ENCODE results near the gene IL1R2.

DNA sequence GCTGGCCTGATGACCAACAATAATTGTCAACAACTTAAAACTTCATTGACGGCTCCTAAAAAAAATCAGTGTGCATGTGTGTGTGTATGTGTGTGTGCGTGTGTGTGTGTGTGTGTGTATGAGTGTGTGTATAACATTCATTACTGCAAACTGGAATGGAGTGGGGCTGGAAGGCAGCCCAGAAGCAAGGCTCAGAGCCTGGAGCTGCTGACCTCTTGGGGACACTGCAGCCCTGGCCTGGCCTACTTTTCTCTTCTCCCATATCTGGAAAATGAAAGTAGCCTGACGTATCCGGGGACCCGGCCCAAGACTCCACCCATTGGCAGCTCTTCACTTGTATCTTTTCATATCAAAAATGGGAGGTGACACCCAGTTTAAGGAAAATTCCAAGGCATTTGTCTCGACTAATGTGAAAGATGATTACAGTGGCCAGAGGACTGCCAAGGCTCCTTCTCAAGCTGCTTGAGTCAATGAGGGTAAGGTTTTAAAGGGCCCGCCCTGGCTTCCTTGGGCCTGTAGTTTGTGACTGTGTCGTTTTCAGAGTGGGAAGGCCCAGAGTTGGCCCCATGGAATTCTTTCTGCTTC, 78.4 kb downstream of the IL1R2 start:
- TF ChIP-seq, protein P1, sequence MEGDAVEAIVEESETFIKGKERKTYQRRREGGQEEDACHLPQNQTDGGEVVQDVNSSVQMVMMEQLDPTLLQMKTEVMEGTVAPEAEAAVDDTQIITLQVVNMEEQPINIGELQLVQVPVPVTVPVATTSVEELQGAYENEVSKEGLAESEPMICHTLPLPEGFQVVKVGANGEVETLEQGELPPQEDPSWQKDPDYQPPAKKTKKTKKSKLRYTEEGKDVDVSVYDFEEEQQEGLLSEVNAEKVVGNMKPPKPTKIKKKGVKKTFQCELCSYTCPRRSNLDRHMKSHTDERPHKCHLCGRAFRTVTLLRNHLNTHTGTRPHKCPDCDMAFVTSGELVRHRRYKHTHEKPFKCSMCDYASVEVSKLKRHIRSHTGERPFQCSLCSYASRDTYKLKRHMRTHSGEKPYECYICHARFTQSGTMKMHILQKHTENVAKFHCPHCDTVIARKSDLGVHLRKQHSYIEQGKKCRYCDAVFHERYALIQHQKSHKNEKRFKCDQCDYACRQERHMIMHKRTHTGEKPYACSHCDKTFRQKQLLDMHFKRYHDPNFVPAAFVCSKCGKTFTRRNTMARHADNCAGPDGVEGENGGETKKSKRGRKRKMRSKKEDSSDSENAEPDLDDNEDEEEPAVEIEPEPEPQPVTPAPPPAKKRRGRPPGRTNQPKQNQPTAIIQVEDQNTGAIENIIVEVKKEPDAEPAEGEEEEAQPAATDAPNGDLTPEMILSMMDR (IDR thresholded peaks at IDR 0.05), result no peak
- TF ChIP-seq POLR2A (IDR thresholded peaks at IDR 0.05), result no peak
